Body of pancreas (tissue), 4 donors: Measurements from ENCODE around the gene SLC4A1AP. TPM values are rescaled to one million over a fixed set of nuclear protein-coding genes. Genes with fewer than 3 reads are reported as not detected.

ENCODE experiments used
- ATAC-seq: fragments of 150-250 bp; one replicate; pipeline ENCODE4 v1.9.1; 2016
- DNase-seq, 4 donors: peaks; one replicate each; pipeline ENCODE4 v3.0.0-alpha.2; 2019
- H3K27ac ChIP-seq, 4 donors: fragments of 200-600 bp; sonication (generic); 1 replicate in 3 of 4; 2 replicates in 1 of 4; pipeline versions ENCODE4 v1.5.1 to v1.6.1; 2016 to 2019; ENCODE audit warnings: mild to moderate bottlenecking in 1 of 4, mixed read lengths in 1 of 4, moderate library complexity in 1 of 4
- H3K27me3 ChIP-seq, 2 donors: fragments of 200-600 bp; sonication (generic); one replicate each; pipeline ENCODE4 v1.6.0; 2016; ENCODE audit warnings: mild to moderate bottlenecking in 1 of 2
- H3K36me3 ChIP-seq, 2 donors: fragments of 200-600 bp; sonication (generic); replicated peaks in 1 of 2; 2 replicates each; pipeline ENCODE4 v1.5.1; 2016; ENCODE audit warnings: low read depth in 2 of 2; ENCODE audit not compliant: insufficient read depth in 1 of 2
- H3K4me1 ChIP-seq: fragments of 200-600 bp; sonication (generic); one replicate; pipeline ENCODE4 v1.6.0; 2016
- H3K4me3 ChIP-seq, 2 donors: fragments of 200-600 bp; sonication (generic); 1 replicate in 1 of 2; 2 replicates in 1 of 2; pipeline ENCODE4 v1.5.1; 2016 to 2019
- H3K9me3 ChIP-seq, 3 donors: fragments of 200-600 bp; sonication (generic); 1 replicate in 2 of 3; 2 replicates in 1 of 3; pipeline ENCODE4 v1.5.1; 2016
- CTCF ChIP-seq, 7 experiments: fragments of 450-650 bp in 4 of 7; fragments of 200-600 bp in 3 of 7; sonication (generic) in 3 of 7; IDR thresholded peaks; one replicate each; pipeline ENCODE4 v1.5.1; 2016 to 2019; ENCODE audit warnings: antibody characterized with exemption in 7 of 7
- POLR2A ChIP-seq, 3 donors: fragments of 450-650 bp; IDR thresholded peaks; one replicate each; pipeline ENCODE4 v1.6.1; 2016; ENCODE audit warnings: antibody characterized with exemption in 3 of 3, mild to moderate bottlenecking in 2 of 3
- WGBS, 2 donors: methylation state at CpG; one replicate each; pipeline ENCODE4 v1.1.5; 2017; 5-methylcytosine and 5-hydroxymethylcytosine counted together
- intact Hi-C: fragments of 100-400 bp; cut with DNase I; formaldehyde crosslinking; loops from one replicate; pipeline ENCODE4 v1.15.1; 2023
- total RNA-seq, 2 donors: library from RNA; depleted of rRNA; stranded (reverse); fragments of >200 nt; gene quantifications; one replicate each; pipeline ENCODE4 v1.1.0, GENCODE V29; 2016

Gene SLC4A1AP
- total RNA-seq, 2 donors from 2014 or later, result 15.6 to 22.4 TPM

- Histone ChIP-seq H3K4me1 (peaks cover 10% of the 10 kb centered on the region), H3K27ac (peak overlapping the region in 1 of 4 donors; percentile 22), H3K4me3 (no peak overlapping the region), H3K9me3 (no peaks in the 10 kb centered on the region), H3K27me3 (no peaks in the 10 kb centered on the region), H3K36me3 (peaks cover 0 to 15% of the 10 kb centered on the region in 2 donors)
- no peak for TF ChIP-seq POLR2A (IDR thresholded peaks at IDR 0.05)
- no peak for TF ChIP-seq CTCF (IDR thresholded peaks at IDR 0.05)
- 64 to 82% methylated on average over 1 of the region's 1 CpG for WGBS, 2 donors
- ATAC-seq (no peak), DNase-seq (no peak)
- intact Hi-C loops, result no loop called here
These were observed 10.9 kb upstream of the SLC4A1AP start for GRCh38 chr2:27652790-27653189.

- H3K4me1 ChIP-seq, result peaks cover 10% of the 10 kb centered on the region
- 90 to 93% methylated on average over 2 of the region's 2 CpGs for WGBS, 2 donors
- H3K4me3 ChIP-seq, result no peak overlapping the region
- no peak for ATAC-seq
- no peak for TF ChIP-seq POLR2A (IDR thresholded peaks at IDR 0.05)
- no peak for TF ChIP-seq CTCF (IDR thresholded peaks at IDR 0.05)
- intact Hi-C loops, result no loop called here
- H3K9me3 ChIP-seq, result no peaks in the 10 kb centered on the region
- DNase-seq, result no peak
- peaks cover 0 to 15% of the 10 kb centered on the region in 2 donors for H3K36me3 ChIP-seq
- H3K27ac ChIP-seq, result no peak overlapping the region
- H3K27me3 ChIP-seq, result no peaks in the 10 kb centered on the region
These were observed 10.3 kb upstream of the SLC4A1AP start for GRCh38 chr2:27653397-27653796.

- TF ChIP-seq POLR2A (IDR thresholded peaks at IDR 0.05) (no peak), CTCF (IDR thresholded peaks at IDR 0.05) (no peak)
- H3K27me3 ChIP-seq, result no peaks in the 10 kb centered on the region
- no peak overlapping the region for H3K27ac ChIP-seq
- intact Hi-C loops, result no loop called here
- H3K9me3 ChIP-seq, result no peaks in the 10 kb centered on the region
- H3K36me3 ChIP-seq, result peaks cover 0 to 10% of the 10 kb centered on the region in 2 donors
- ATAC-seq (no peak), DNase-seq (no peak)
- H3K4me1 ChIP-seq, result peaks cover 15% of the 10 kb centered on the region
- H3K4me3 ChIP-seq, result no peak overlapping the region
- 40 to 52% methylated on average over 7 of the region's 7 CpGs for WGBS, 2 donors
These were observed 8.3 kb upstream of the SLC4A1AP start for GRCh38 chr2:27655155-27655951.

- H3K4me1 ChIP-seq, result peaks cover 26% of the 10 kb centered on the region
- no peak overlapping the region for H3K4me3 ChIP-seq
- no peaks in the 10 kb centered on the region for H3K9me3 ChIP-seq
- no peak overlapping the region for H3K27ac ChIP-seq
- intact Hi-C loops, result no loop called here
- ATAC-seq (no peak), DNase-seq (no peak)
- no peaks in the 10 kb centered on the region for H3K27me3 ChIP-seq
- TF ChIP-seq CTCF (IDR thresholded peaks at IDR 0.05) (no peak), POLR2A (IDR thresholded peaks at IDR 0.05) (no peak)
- peaks cover 0 to 10% of the 10 kb centered on the region in 2 donors for H3K36me3 ChIP-seq
- 65 to 82% methylated on average over 1 of the region's 1 CpG for WGBS, 2 donors
These were observed 2.3 kb upstream of the SLC4A1AP start for GRCh38 chr2:27661371-27661770.

- peak overlapping the region; percentile 74 to 87 for H3K4me3 ChIP-seq
- no peaks in the 10 kb centered on the region for H3K9me3 ChIP-seq
- no peaks in the 10 kb centered on the region for H3K27me3 ChIP-seq
- intact Hi-C loops, result no loop called here
- no peak for TF ChIP-seq CTCF (IDR thresholded peaks at IDR 0.05)
- no peak for TF ChIP-seq POLR2A (IDR thresholded peaks at IDR 0.05)
- peaks cover 5 to 20% of the 10 kb centered on the region in 2 donors for H3K36me3 ChIP-seq
- ATAC-seq (no peak), DNase-seq (no peak)
- H3K4me1 ChIP-seq, result peaks cover 23% of the 10 kb centered on the region
- peak overlapping the region; percentile 87 to 89 (median 88) for H3K27ac ChIP-seq
- 2% methylated on average over 7 to 28 of the region's 28 CpGs for WGBS, 2 donors
These were observed 475 bp downstream of the SLC4A1AP start for GRCh38 chr2:27664154-27664574.
